C4-2B (cell line): Measurements from ENCODE around the gene RHOG.

Source experiments
- H3K27ac ChIP-seq: fragments of 450-650 bp; 2 replicates; pipeline ENCODE4 v1.5.1; 2017
- CTCF ChIP-seq: fragments of 450-650 bp; conservative IDR thresholded peaks from 2 replicates; pipeline ENCODE4 v1.5.1; 2017; ENCODE audit warnings: mild to moderate bottlenecking
- ZFX ChIP-seq: fragments of 450-650 bp; IDR thresholded peaks from 2 replicates; pipeline ENCODE4 v1.6.1; 2017

RHOG gene

GRCh38 chr11:3859373-3859881 is 18.7 kb upstream of the RHOG start:
- TF ChIP-seq ZFX = no peak
- TF ChIP-seq CTCF = no peak
- peak overlapping the region; percentile 32 for H3K27ac ChIP-seq

GRCh38 chr11:3857628-3858027 is 16.9 kb upstream of the RHOG start:
- TF ChIP-seq ZFX (no peak), CTCF (no peak)
- no peak overlapping the region for H3K27ac ChIP-seq

GRCh38 chr11:3856856-3857553 is 16.2 kb upstream of the RHOG start:
- no peak overlapping the region for H3K27ac ChIP-seq
- TF ChIP-seq CTCF (no peak), ZFX (no peak)

- peak overlapping the region; percentile 89 for H3K27ac ChIP-seq
- TF ChIP-seq CTCF (no peak), ZFX (no peak; the same call in 1 of the 2 replicates)
These were observed 15.2 kb upstream of the RHOG start for GRCh38 chr11:3855808-3856491.

- H3K27ac ChIP-seq = peak within 1 kb of the TSS; percentile 89
- peak; percentile 51 for TF ChIP-seq ZFX
- peak; percentile 98 for TF ChIP-seq CTCF
These were observed 14.4 kb upstream of the RHOG start, which contains the start of gene STIM1 for GRCh38 chr11:3854977-3855807. Gene STIM1, plus strand, starts transcription at chr11:3855664. Its CDS starts 607 bp downstream, at chr11:3856271.

GRCh38 chr11:3854660-3854976 is 13.9 kb upstream of the RHOG start:
- TF ChIP-seq ZFX = no peak
- TF ChIP-seq CTCF = 0 out of 2 replicates have a peak, but pooled peaks have one; percentile 21
- peak overlapping the region; percentile 89 for H3K27ac ChIP-seq
